Nephron (organoid): ENCODE results near the gene CSMD2.

Source experiments
- H3K27ac Mint-ChIP-seq, 3 experiments: 2 replicates each; pipeline ENCODE4 v1.8.0; 2020; ENCODE audit warnings: mixed read lengths in 3 of 3, mild to moderate bottlenecking in 2 of 3, moderate library complexity in 1 of 3
- H3K27me3 Mint-ChIP-seq: 2 replicates; pipeline ENCODE4 v1.8.0; 2021; ENCODE audit warnings: low read depth, mild to moderate bottlenecking, moderate library complexity, mixed read lengths
- H3K36me3 Mint-ChIP-seq: 2 replicates; pipeline ENCODE4 v1.8.0; 2020; ENCODE audit warnings: low read depth, mixed read lengths
- H3K4me1 Mint-ChIP-seq: 2 replicates; pipeline ENCODE4 v1.8.0; 2020; ENCODE audit warnings: mixed read lengths
- H3K4me3 Mint-ChIP-seq, 3 experiments: 2 replicates each; pipeline ENCODE4 v1.8.0; 2020; ENCODE audit warnings: mild to moderate bottlenecking in 3 of 3, mixed read lengths in 3 of 3, moderate library complexity in 2 of 3
- H3K9me3 Mint-ChIP-seq: 2 replicates; pipeline ENCODE4 v1.8.0; 2020; ENCODE audit warnings: mixed read lengths
- CTCF ChIP-seq, 3 experiments: fragments of 200-600 bp; sonication (generic); IDR thresholded peaks; one replicate each; pipeline ENCODE4 v1.5.0; 2021; ENCODE audit warnings: antibody characterized with exemption in 3 of 3; ENCODE audit not compliant: unreplicated experiment in 3 of 3

Gene CSMD2

GRCh38 chr1:33661811-33662454 lies 503.1 kb downstream of the CSMD2 start:
- H3K27ac Mint-ChIP-seq = no peak overlapping the region
- no peaks in the 10 kb centered on the region for H3K4me1 Mint-ChIP-seq
- H3K36me3 Mint-ChIP-seq = no peaks in the 10 kb centered on the region
- TF ChIP-seq CTCF (IDR thresholded peaks at IDR 0.05; ENCODE audit: unreplicated experiment in 3 of 3) = no peak
- no peaks in the 10 kb centered on the region for H3K9me3 Mint-ChIP-seq
- peaks cover 7% of the 10 kb centered on the region for H3K27me3 Mint-ChIP-seq
- no peak overlapping the region for H3K4me3 Mint-ChIP-seq

- H3K36me3 Mint-ChIP-seq = no peaks in the 10 kb centered on the region
- peaks cover 7% of the 10 kb centered on the region for H3K27me3 Mint-ChIP-seq
- no peak overlapping the region for H3K27ac Mint-ChIP-seq
- H3K4me1 Mint-ChIP-seq = no peaks in the 10 kb centered on the region
- no peaks in the 10 kb centered on the region for H3K9me3 Mint-ChIP-seq
- no peak for TF ChIP-seq CTCF (IDR thresholded peaks at IDR 0.05; ENCODE audit: unreplicated experiment in 3 of 3)
- H3K4me3 Mint-ChIP-seq = no peak overlapping the region
These were observed 504.1 kb downstream of the CSMD2 start for GRCh38 chr1:33660956-33661355.

GRCh38 chr1:33660244-33660643 lies 504.8 kb downstream of the CSMD2 start:
- Mint-ChIP-seq H3K36me3 (no peaks in the 10 kb centered on the region), H3K9me3 (no peaks in the 10 kb centered on the region), H3K4me1 (no peaks in the 10 kb centered on the region), H3K27ac (no peak overlapping the region), H3K4me3 (no peak overlapping the region), H3K27me3 (peaks cover 7% of the 10 kb centered on the region)
- TF ChIP-seq CTCF (IDR thresholded peaks at IDR 0.05; ENCODE audit: unreplicated experiment in 3 of 3) = no peak

GRCh38 chr1:33659641-33660040 lies 505.4 kb downstream of the CSMD2 start:
- no peaks in the 10 kb centered on the region for H3K4me1 Mint-ChIP-seq
- H3K9me3 Mint-ChIP-seq = no peaks in the 10 kb centered on the region
- peaks cover 7% of the 10 kb centered on the region for H3K27me3 Mint-ChIP-seq
- no peak overlapping the region for H3K27ac Mint-ChIP-seq
- no peak overlapping the region for H3K4me3 Mint-ChIP-seq
- H3K36me3 Mint-ChIP-seq = no peaks in the 10 kb centered on the region
- no peak for TF ChIP-seq CTCF (IDR thresholded peaks at IDR 0.05; ENCODE audit: unreplicated experiment in 3 of 3)

- no peak for TF ChIP-seq CTCF (IDR thresholded peaks at IDR 0.05; ENCODE audit: unreplicated experiment in 3 of 3)
- H3K4me1 Mint-ChIP-seq = no peaks in the 10 kb centered on the region
- peaks cover 16% of the 10 kb centered on the region for H3K27me3 Mint-ChIP-seq
- no peaks in the 10 kb centered on the region for H3K36me3 Mint-ChIP-seq
- no peak overlapping the region for H3K4me3 Mint-ChIP-seq
- H3K27ac Mint-ChIP-seq = no peak overlapping the region
- H3K9me3 Mint-ChIP-seq = no peaks in the 10 kb centered on the region
These were observed 507.2 kb downstream of the CSMD2 start for GRCh38 chr1:33657833-33658232.

- no peak for TF ChIP-seq CTCF (IDR thresholded peaks at IDR 0.05; ENCODE audit: unreplicated experiment in 3 of 3)
- no peak overlapping the region for H3K27ac Mint-ChIP-seq
- no peaks in the 10 kb centered on the region for H3K9me3 Mint-ChIP-seq
- no peaks in the 10 kb centered on the region for H3K36me3 Mint-ChIP-seq
- peaks cover 9% of the 10 kb centered on the region for H3K27me3 Mint-ChIP-seq
- no peak overlapping the region for H3K4me3 Mint-ChIP-seq
- H3K4me1 Mint-ChIP-seq = no peaks in the 10 kb centered on the region
These were observed 508.5 kb downstream of the CSMD2 start for GRCh38 chr1:33656467-33657005.
